K562 (cell line): ENCODE data around the gene CISTR. TPM values are rescaled to one million over a fixed set of nuclear protein-coding genes. Genes with fewer than 3 reads are reported as not detected.

Experiments
- CBFA2T3 ChIP-seq: fragments of 450-650 bp; IDR thresholded peaks from 2 replicates; pipeline ENCODE4 v1.6.1; 2017
- CC2D1A ChIP-seq: fragments of 450-650 bp; IDR thresholded peaks from 2 replicates; pipeline ENCODE4 v1.6.1; 2017; ENCODE audit warnings: mild to moderate bottlenecking
- CREM ChIP-seq: IDR thresholded peaks from 2 replicates; pipeline ENCODE4 v1.6.1; 2014; ENCODE audit warnings: antibody characterized with exemption, low read depth
- CTCF ChIP-seq, 3 experiments: IDR thresholded peaks in 2 of 3; conservative IDR thresholded peaks in 1 of 3; 2 replicates each; pipeline ENCODE4 v1.5.1; 2011 to 2012; ENCODE audit warnings: low read length in 3 of 3, mild to moderate bottlenecking in 3 of 3, control low read depth in 2 of 3, improper control_type of control experiment in 1 of 3, inconsistent platforms in 1 of 3, low read depth in 1 of 3, mixed read lengths in 1 of 3, moderate library complexity in 1 of 3; ENCODE audit not compliant: insufficient read depth in 2 of 3
- DIDO1 ChIP-seq: fragments of 450-650 bp; IDR thresholded peaks from 2 replicates; pipeline ENCODE4 v1.6.1; 2016; ENCODE audit warnings: low read depth, missing biosample characterization, missing genetic modification characterization
- FOXP4 ChIP-seq: sonication (generic); formaldehyde crosslinking; IDR thresholded peaks from 2 replicates; pipeline ENCODE4 v1.8.0; 2022; ENCODE audit warnings: mild to moderate bottlenecking, missing genetic modification reagents, borderline replicate concordance
- IRF2 ChIP-seq: sonication (generic); formaldehyde crosslinking; IDR thresholded peaks from 2 replicates; pipeline ENCODE4 v1.8.1; 2022; ENCODE audit warnings: mild to moderate bottlenecking, missing genetic modification reagents
- LEF1 ChIP-seq: fragments of 450-650 bp; IDR thresholded peaks from 2 replicates; pipeline ENCODE4 v1.6.1; 2016; ENCODE audit warnings: mild to moderate bottlenecking
- NFIX ChIP-seq: fragments of 250-450 bp; sonication (Bioruptor Pico); IDR thresholded peaks from 2 replicates; pipeline ENCODE4 v1.4.0; 2020; ENCODE audit warnings: low read depth, mild to moderate bottlenecking, moderate library complexity
- NR2F6 ChIP-seq: fragments of 450-650 bp; formaldehyde crosslinking; IDR thresholded peaks from 2 replicates; pipeline ENCODE4 v1.4.0; 2020; ENCODE audit warnings: mild to moderate bottlenecking
- PYGO2 ChIP-seq: fragments of 450-650 bp; IDR thresholded peaks from 2 replicates; pipeline ENCODE4 v1.6.1; 2016; ENCODE audit warnings: mild to moderate bottlenecking, missing genetic modification characterization, moderate library complexity, missing compliant biosample characterization
- RFX1 ChIP-seq: fragments of 450-650 bp; IDR thresholded peaks from 2 replicates; pipeline ENCODE4 v1.6.1; 2016; ENCODE audit warnings: mild to moderate bottlenecking, moderate library complexity
- SMARCE1 ChIP-seq: fragments of 450-650 bp; IDR thresholded peaks from 2 replicates; pipeline ENCODE4 v1.7.1; 2016; ENCODE audit warnings: mild to moderate bottlenecking
- STAG1 ChIP-seq: sonication (generic); formaldehyde crosslinking; IDR thresholded peaks from 2 replicates; pipeline ENCODE4 v1.5.0; 2020; ENCODE audit warnings: missing genetic modification reagents, borderline replicate concordance
- XRCC5 ChIP-seq: fragments of 200-400 bp; formaldehyde crosslinking; IDR thresholded peaks from 2 replicates; pipeline ENCODE4 v1.6.1; 2017; ENCODE audit warnings: low read depth, mild to moderate bottlenecking, low read length
- ZNF140 ChIP-seq: fragments of 250-450 bp; sonication (Bioruptor Pico); IDR thresholded peaks from 2 replicates; pipeline ENCODE4 v1.8.0; 2021; ENCODE audit warnings: moderate library complexity, mild to moderate bottlenecking, inconsistent platforms
- ZNF408 ChIP-seq: fragments of 250-450 bp; sonication (Bioruptor Pico); IDR thresholded peaks from 2 replicates; pipeline ENCODE4 v1.4.0; 2020; ENCODE audit warnings: low read depth, mild to moderate bottlenecking, moderate library complexity
- ZNF740 ChIP-seq, 3 experiments: fragments of 200-800 bp in 1 of 3; sonication (Bioruptor generic) in 1 of 3; sonication (generic) in 1 of 3; formaldehyde crosslinking in 1 of 3; IDR thresholded peaks; 2 replicates each; pipeline versions ENCODE4 v1.6.1 to v1.8.0; 2016 to 2022; ENCODE audit warnings: mild to moderate bottlenecking in 2 of 3, missing compliant biosample characterization in 2 of 3, missing genetic modification characterization in 2 of 3, missing genetic modification reagents in 1 of 3
- polyA plus RNA-seq, 8 experiments: library from polyadenylated mRNA; depleted of rRNA in 4 of 8; stranded (reverse) in 5 of 8; unstranded in 3 of 8; fragments of >200 nt; fragmentation: Nextera tagmentation in 2 of 8; fragmentation: Illumina TruSeq in 1 of 8; extraction: Ambion mirVana in 2 of 8; extraction: Trizol in 1 of 8; gene quantifications; 2 replicates each; pipeline versions ENCODE4 v1.2.1 to v1.2.3, GENCODE V29; 2011 to 2014; ENCODE audit warnings: inconsistent platforms in 1 of 8, missing spikeins in 1 of 8
- total RNA-seq, 7 experiments: library from RNA; depleted of rRNA in 6 of 7; stranded (reverse); fragments of >200 nt in 6 of 7; fragmentation: Illumina TruSeq in 2 of 7; extraction: Trizol in 2 of 7; gene quantifications; 2 replicates each; pipeline versions ENCODE4 v1.2.1 to v1.2.3, GENCODE V29; 2011 to 2021; ENCODE audit warnings: low replicate concordance in 1 of 7
- TF ChIP-seq, protein P1 (sequence below): IDR thresholded peaks from 3 replicates; pipeline ENCODE4 v1.6.1; 2011; ENCODE audit warnings: borderline replicate concordance, mild to moderate bottlenecking, moderate library complexity; ENCODE audit not compliant: insufficient read length; ENCODE audit errors: extremely low read depth
- TF ChIP-seq, protein P2 (sequence below): fragments of 250-450 bp; sonication (Bioruptor Pico); IDR thresholded peaks from 2 replicates; pipeline ENCODE4 v1.5.0; 2020; ENCODE audit warnings: mild to moderate bottlenecking

The CISTR gene
- total and polyA plus RNA-seq, 9 of the 15 experiments (the other 6 are each of a cell fraction or from before 2014, with no cell fraction given), result not detected

DNA sequence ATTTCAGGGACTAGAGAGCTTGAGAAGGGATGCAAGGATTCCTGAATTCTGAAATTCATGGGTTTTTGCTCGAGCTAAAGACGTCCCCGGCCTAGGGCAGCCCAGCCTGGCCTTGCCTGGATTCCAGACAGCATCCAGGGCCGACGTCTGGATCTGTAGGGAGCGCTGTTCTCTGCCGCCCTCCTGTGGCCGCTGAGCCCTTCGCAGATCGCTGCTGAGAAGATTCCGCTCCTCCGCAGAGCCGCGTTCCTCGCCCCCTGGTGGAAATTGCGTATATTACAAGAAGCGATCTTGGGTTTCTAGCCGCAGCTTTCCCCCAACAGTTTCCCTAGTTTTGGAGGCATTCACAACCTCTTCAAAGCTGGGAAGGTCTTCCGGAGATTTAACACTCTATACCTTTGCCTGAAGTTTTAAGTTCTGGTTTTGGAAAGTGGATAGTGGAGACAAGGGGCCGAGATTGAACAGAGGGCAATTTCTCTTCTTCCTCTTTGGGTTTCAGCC, 5.1 kb downstream of the CISTR start (continued):
- TF ChIP-seq ZNF408 (no peak), DIDO1 (tag) (no peak), IRF2 (CRISPR knock-in tag) (no peak), RFX1 (no peak), CC2D1A (0 out of 2 replicates have a peak, but pooled peaks have one; percentile 35), NR2F6 (no peak), SMARCE1 (0 out of 2 replicates have a peak, but pooled peaks have one; percentile 19), CREM (peak; percentile 69; the same call in 1 of the 2 replicates), PYGO2 (tag) (no peak), XRCC5 (peak; percentile 97), NFIX (no peak), STAG1 (CRISPR knock-in tag) (peak; percentile 92; the same call in 1 of the 2 replicates), ZNF140 (CRISPR knock-in tag) (no peak), ZNF740 (CRISPR knock-in tag; IDR thresholded peaks at IDR 0.05) (0 out of 2 replicates have a peak, but pooled peaks have one; percentile 38), ZNF740 (tag; IDR thresholded peaks at IDR 0.05) (no peak), CBFA2T3 (no peak), CTCF (IDR thresholded peaks at IDR 0.05 in 2 of 3, conservative IDR thresholded peaks at IDR 0.05 in 1 of 3; ENCODE audit: insufficient read depth in 2 of 3, low read depth in 1 of 3, low read length in 3 of 3) (peak; percentile 100), FOXP4 (CRISPR knock-in tag) (no peak), LEF1 (no peak)
- TF ChIP-seq, protein P1, sequence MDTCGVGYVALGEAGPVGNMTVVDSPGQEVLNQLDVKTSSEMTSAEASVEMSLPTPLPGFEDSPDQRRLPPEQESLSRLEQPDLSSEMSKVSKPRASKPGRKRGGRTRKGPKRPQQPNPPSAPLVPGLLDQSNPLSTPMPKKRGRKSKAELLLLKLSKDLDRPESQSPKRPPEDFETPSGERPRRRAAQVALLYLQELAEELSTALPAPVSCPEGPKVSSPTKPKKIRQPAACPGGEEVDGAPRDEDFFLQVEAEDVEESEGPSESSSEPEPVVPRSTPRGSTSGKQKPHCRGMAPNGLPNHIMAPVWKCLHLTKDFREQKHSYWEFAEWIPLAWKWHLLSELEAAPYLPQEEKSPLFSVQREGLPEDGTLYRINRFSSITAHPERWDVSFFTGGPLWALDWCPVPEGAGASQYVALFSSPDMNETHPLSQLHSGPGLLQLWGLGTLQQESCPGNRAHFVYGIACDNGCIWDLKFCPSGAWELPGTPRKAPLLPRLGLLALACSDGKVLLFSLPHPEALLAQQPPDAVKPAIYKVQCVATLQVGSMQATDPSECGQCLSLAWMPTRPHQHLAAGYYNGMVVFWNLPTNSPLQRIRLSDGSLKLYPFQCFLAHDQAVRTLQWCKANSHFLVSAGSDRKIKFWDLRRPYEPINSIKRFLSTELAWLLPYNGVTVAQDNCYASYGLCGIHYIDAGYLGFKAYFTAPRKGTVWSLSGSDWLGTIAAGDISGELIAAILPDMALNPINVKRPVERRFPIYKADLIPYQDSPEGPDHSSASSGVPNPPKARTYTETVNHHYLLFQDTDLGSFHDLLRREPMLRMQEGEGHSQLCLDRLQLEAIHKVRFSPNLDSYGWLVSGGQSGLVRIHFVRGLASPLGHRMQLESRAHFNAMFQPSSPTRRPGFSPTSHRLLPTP, result no peak
- TF ChIP-seq, protein P2, sequence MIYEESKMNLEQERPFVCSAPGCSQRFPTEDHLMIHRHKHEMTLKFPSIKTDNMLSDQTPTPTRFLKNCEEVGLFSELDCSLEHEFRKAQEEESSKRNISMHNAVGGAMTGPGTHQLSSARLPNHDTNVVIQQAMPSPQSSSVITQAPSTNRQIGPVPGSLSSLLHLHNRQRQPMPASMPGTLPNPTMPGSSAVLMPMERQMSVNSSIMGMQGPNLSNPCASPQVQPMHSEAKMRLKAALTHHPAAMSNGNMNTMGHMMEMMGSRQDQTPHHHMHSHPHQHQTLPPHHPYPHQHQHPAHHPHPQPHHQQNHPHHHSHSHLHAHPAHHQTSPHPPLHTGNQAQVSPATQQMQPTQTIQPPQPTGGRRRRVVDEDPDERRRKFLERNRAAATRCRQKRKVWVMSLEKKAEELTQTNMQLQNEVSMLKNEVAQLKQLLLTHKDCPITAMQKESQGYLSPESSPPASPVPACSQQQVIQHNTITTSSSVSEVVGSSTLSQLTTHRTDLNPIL, result no peak
